HG03460 (cell line): Measurements from ENCODE around the gene FOXD4L6.
"Not testable (repeated sequence)": the region's sequence is repeated elsewhere in the genome, so short reads cannot be mapped to it uniquely, and the experiment has no call there.

Experiments
- ATAC-seq: cut with Tn5 transposase; IDR thresholded peaks from one replicate; pipeline ENCODE4 v1.9.1; 2021; ENCODE audit not compliant: unreplicated experiment

FOXD4L6 gene

GRCh38 chr9:41128581-41128980 lies at the start of gene FOXD4L6:
TSS of gene FOXD4L6 (minus strand) at chr9:41128681. CDS start at chr9:41128383, 298 bp downstream.
- not testable (repeated sequence) for ATAC-seq

- ATAC-seq = not testable (repeated sequence)
Observed at GRCh38 chr9:41174994-41175393, 46.5 kb upstream of the FOXD4L6 start.

GRCh38 chr9:41150116-41150515 lies 21.6 kb upstream of the FOXD4L6 start:
- not testable (repeated sequence) for ATAC-seq

- not testable (repeated sequence) for ATAC-seq
Observed at GRCh38 chr9:41141878-41142277, 13.4 kb upstream of the FOXD4L6 start.

GRCh38 chr9:41126746-41127446 lies 1.6 kb downstream of the FOXD4L6 start:
- not testable (repeated sequence) for ATAC-seq

GRCh38 chr9:41125936-41126335 lies 2.5 kb downstream of the FOXD4L6 start:
- not testable (repeated sequence) for ATAC-seq

- not testable (repeated sequence) for ATAC-seq
Observed at GRCh38 chr9:41125109-41125658, 3.3 kb downstream of the FOXD4L6 start.

- not testable (repeated sequence) for ATAC-seq
Observed at GRCh38 chr9:41124250-41125108, 4.0 kb downstream of the FOXD4L6 start.

GRCh38 chr9:41123812-41124211 lies 4.7 kb downstream of the FOXD4L6 start:
- ATAC-seq = not testable (repeated sequence)

- ATAC-seq = not testable (repeated sequence)
Observed at GRCh38 chr9:41123396-41123795, 5.1 kb downstream of the FOXD4L6 start.

GRCh38 chr9:41120696-41121095 lies 7.8 kb downstream of the FOXD4L6 start:
- not testable (repeated sequence) for ATAC-seq

- ATAC-seq = not testable (repeated sequence)
Observed at GRCh38 chr9:41119719-41120118, 8.8 kb downstream of the FOXD4L6 start.

GRCh38 chr9:41119311-41119710 lies 9.2 kb downstream of the FOXD4L6 start:
- ATAC-seq = not testable (repeated sequence)

- not testable (repeated sequence) for ATAC-seq
Observed at GRCh38 chr9:41113348-41113747, 15.1 kb downstream of the FOXD4L6 start.

GRCh38 chr9:41111414-41111813 lies 17.1 kb downstream of the FOXD4L6 start:
- not testable (repeated sequence) for ATAC-seq

- not testable (repeated sequence) for ATAC-seq
Observed at GRCh38 chr9:41110913-41111312, 17.6 kb downstream of the FOXD4L6 start.

- ATAC-seq = not testable (repeated sequence)
Observed at GRCh38 chr9:41109253-41109652, 19.2 kb downstream of the FOXD4L6 start.

- not testable (repeated sequence) for ATAC-seq
Observed at GRCh38 chr9:41108816-41109215, 19.7 kb downstream of the FOXD4L6 start.

GRCh38 chr9:41106472-41107116 lies 21.9 kb downstream of the FOXD4L6 start:
- not testable (repeated sequence) for ATAC-seq

- not testable (repeated sequence) for ATAC-seq
Observed at GRCh38 chr9:41105557-41106253, 22.8 kb downstream of the FOXD4L6 start.
